Measurements from ENCODE around the gene SCD.

The SCD gene

DNA sequence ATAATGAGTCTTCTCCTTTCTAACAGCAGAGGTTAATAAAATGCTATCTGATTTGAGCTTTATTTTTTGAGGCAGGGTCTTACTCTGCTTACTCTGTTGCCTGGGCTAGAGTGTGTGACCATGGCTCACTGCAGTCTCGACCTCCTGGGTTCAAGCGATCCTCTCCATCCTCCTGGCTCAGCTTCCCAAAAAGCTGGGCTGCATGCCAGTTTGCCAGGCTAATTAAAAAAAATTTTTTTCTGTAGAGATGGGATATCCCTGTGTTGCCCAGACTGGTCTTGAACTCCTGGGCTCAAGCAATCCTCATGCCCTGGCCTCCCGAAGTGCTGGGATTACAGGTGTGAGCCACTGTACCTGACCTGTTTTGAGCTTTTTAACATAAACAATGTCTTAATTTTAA is 56.7 kb downstream of the SCD start:
- Histone ChIP-seq H3K4me1 (ENCODE audit: control insufficient read depth, insufficient read depth, low read length) (no peaks in the 10 kb centered on the region), H3K27me3 (ENCODE audit: control insufficient read depth, insufficient read depth, low read length) (no peaks in the 10 kb centered on the region)

DNA sequence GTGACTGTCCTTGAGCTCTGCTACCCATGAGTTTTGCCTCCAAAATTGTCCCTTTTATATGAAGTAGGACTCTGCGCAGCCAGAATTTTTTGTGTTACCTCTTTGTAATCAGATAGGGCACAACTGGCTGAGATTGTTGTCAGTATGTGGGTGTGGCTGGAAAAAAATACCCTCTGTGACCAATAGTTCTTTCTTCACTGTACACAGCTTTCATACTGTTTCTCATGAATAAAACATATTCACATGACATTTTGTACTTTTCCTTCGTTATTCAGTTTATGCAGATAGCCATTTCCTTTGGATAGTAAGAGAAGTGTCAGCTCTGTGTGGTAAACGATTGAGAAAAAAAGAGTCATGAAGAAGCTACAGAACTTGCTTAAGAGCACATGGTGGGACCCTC is 66.1 kb downstream of the SCD start:
- Histone ChIP-seq H3K9me3 (ENCODE audit: control insufficient read depth, insufficient read depth, low read depth, low read length) (no peaks in the 10 kb centered on the region), H3K9ac (ENCODE audit: low read length) (no peak overlapping the region), H3K27ac (ENCODE audit: low read depth, low read length) (no peak overlapping the region), H3K27me3 (ENCODE audit: control insufficient read depth, insufficient read depth, low read length) (no peaks in the 10 kb centered on the region), H3K4me3 (ENCODE audit: low read depth, low read length) (no peak overlapping the region), H3K36me3 (ENCODE audit: control insufficient read depth, insufficient read depth, low read length) (no peaks in the 10 kb centered on the region), H3K4me1 (ENCODE audit: control insufficient read depth, insufficient read depth, low read length) (no peaks in the 10 kb centered on the region)

More for the DNA sequence above, 56.7 kb downstream of the SCD start:
- Histone ChIP-seq H3K9me3 (ENCODE audit: control insufficient read depth, insufficient read depth, low read depth, low read length) (peaks cover 8% of the 10 kb centered on the region; the same call in 1 of the 2 replicates), H3K9ac (ENCODE audit: low read length) (no peak overlapping the region), H3K4me3 (ENCODE audit: low read depth, low read length) (no peak overlapping the region), H3K27ac (ENCODE audit: low read depth, low read length) (no peak overlapping the region), H3K36me3 (ENCODE audit: control insufficient read depth, insufficient read depth, low read length) (no peaks in the 10 kb centered on the region)
